H9 (cell line): ENCODE measurements around the gene GAREM2. TPM values are rescaled to one million over a fixed set of nuclear protein-coding genes. Genes with fewer than 3 reads are reported as not detected.
A peak's percentile ranks its signal among the peaks of the same experiment; 100 is the strongest.

ENCODE experiments used
- DNase-seq: peaks from one replicate; pipeline ENCODE4 v3.0.0-alpha.2; 2017
- H2AFZ ChIP-seq: one replicate; pipeline ENCODE4 v1.6.1; 2013; ENCODE audit warnings: mild to moderate bottlenecking, low read length, control low read depth, moderate library complexity
- H2AK5ac ChIP-seq: 2 replicates; pipeline ENCODE4 v1.6.1; 2013; ENCODE audit warnings: low read length, control low read depth, mixed read lengths; ENCODE audit not compliant: insufficient read length
- H2BK120ac ChIP-seq: one replicate; pipeline ENCODE4 v1.6.1; 2013; ENCODE audit warnings: low read depth, mild to moderate bottlenecking, low read length, control low read depth, inconsistent platforms; ENCODE audit not compliant: poor library complexity, severe bottlenecking
- H2BK12ac ChIP-seq: 2 replicates; pipeline ENCODE4 v1.6.1; 2013; ENCODE audit warnings: low read length, control low read depth, mixed read lengths, low read depth; ENCODE audit not compliant: insufficient read length
- H2BK15ac ChIP-seq: 2 replicates; pipeline ENCODE4 v1.6.1; 2013; ENCODE audit warnings: low read depth, low read length, control low read depth
- H2BK20ac ChIP-seq: one replicate; pipeline ENCODE4 v1.6.1; 2013; ENCODE audit warnings: low read depth, mild to moderate bottlenecking, low read length, control low read depth, inconsistent platforms; ENCODE audit not compliant: poor library complexity, severe bottlenecking
- H2BK5ac ChIP-seq: 2 replicates; pipeline ENCODE4 v1.6.1; 2013; ENCODE audit warnings: low read length, control low read depth, mixed read lengths; ENCODE audit not compliant: insufficient read length
- H3K14ac ChIP-seq: 2 replicates; pipeline ENCODE4 v1.6.1; 2013; ENCODE audit warnings: low read length, control low read depth; ENCODE audit not compliant: insufficient read depth
- H3K18ac ChIP-seq: 2 replicates; pipeline ENCODE4 v1.6.1; 2013; ENCODE audit warnings: low read depth, mild to moderate bottlenecking, mixed read lengths, low read length, control low read depth; ENCODE audit not compliant: insufficient read length
- H3K23ac ChIP-seq: 2 replicates; pipeline ENCODE4 v1.6.1; 2013; ENCODE audit warnings: low read length, control low read depth, mixed read lengths, low read depth; ENCODE audit not compliant: insufficient read length
- H3K23me2 ChIP-seq: 2 replicates; pipeline ENCODE4 v1.6.1; 2013; ENCODE audit warnings: low read depth, mild to moderate bottlenecking, mixed read lengths, low read length, control low read depth; ENCODE audit not compliant: insufficient read length, poor library complexity, severe bottlenecking
- H3K27ac ChIP-seq: 2 replicates; pipeline ENCODE4 v1.5.1; 2013; ENCODE audit warnings: low read length, control low read depth, mixed read lengths, low read depth; ENCODE audit not compliant: insufficient read length
- H3K27me3 ChIP-seq: 2 replicates; pipeline ENCODE4 v1.6.1; 2013; ENCODE audit warnings: low read length, control low read depth, inconsistent platforms; ENCODE audit not compliant: insufficient read depth
- H3K4ac ChIP-seq: 2 replicates; pipeline ENCODE4 v1.6.1; 2013; ENCODE audit warnings: low read depth, mild to moderate bottlenecking, control low read depth, inconsistent platforms, low read length, moderate library complexity
- H3K4me1 ChIP-seq: 2 replicates; pipeline ENCODE4 v1.6.1; 2013; ENCODE audit warnings: low read length, control low read depth, inconsistent platforms; ENCODE audit not compliant: insufficient read depth
- H3K4me2 ChIP-seq: 2 replicates; pipeline ENCODE4 v1.6.1; 2013; ENCODE audit warnings: low read length, control low read depth, mixed read lengths; ENCODE audit not compliant: insufficient read length, insufficient read depth
- H3K56ac ChIP-seq: 2 replicates; pipeline ENCODE4 v1.6.1; 2013; ENCODE audit warnings: low read depth, mild to moderate bottlenecking, mixed read lengths, low read length, control low read depth; ENCODE audit not compliant: insufficient read length
- H3K79me1 ChIP-seq: 2 replicates; pipeline ENCODE4 v1.6.1; 2013; ENCODE audit warnings: low read depth, mild to moderate bottlenecking, moderate library complexity, low read length, control low read depth, inconsistent platforms; ENCODE audit not compliant: insufficient read depth, poor library complexity, severe bottlenecking
- H3K79me2 ChIP-seq: 2 replicates; pipeline ENCODE4 v1.6.1; 2013; ENCODE audit warnings: low read length, control low read depth, inconsistent platforms; ENCODE audit not compliant: insufficient read depth
- H3K9ac ChIP-seq: 2 replicates; pipeline ENCODE4 v1.6.1; 2013; ENCODE audit warnings: low read length, control low read depth, mixed read lengths; ENCODE audit not compliant: insufficient read length; ENCODE audit errors: extremely low read depth
- H3K9me3 ChIP-seq: one replicate; pipeline ENCODE4 v1.6.1; 2013; ENCODE audit warnings: low read depth, low read length, inconsistent platforms; ENCODE audit not compliant: control insufficient read depth
- H3T11ph ChIP-seq: one replicate; pipeline ENCODE4 v1.6.1; 2013; ENCODE audit warnings: mild to moderate bottlenecking, low read length, control low read depth, inconsistent platforms
- H4K20me1 ChIP-seq: one replicate; pipeline ENCODE4 v1.6.1; 2013; ENCODE audit not compliant: control insufficient read depth, insufficient read length, insufficient read depth
- H4K5ac ChIP-seq: 2 replicates; pipeline ENCODE4 v1.6.1; 2013; ENCODE audit warnings: low read depth, mild to moderate bottlenecking, mixed read lengths, low read length, control low read depth; ENCODE audit not compliant: insufficient read length
- H4K8ac ChIP-seq: replicated peaks from 2 replicates; pipeline ENCODE4 v1.6.1; 2013; ENCODE audit warnings: low read length, control low read depth, mixed read lengths, low read depth; ENCODE audit not compliant: insufficient read length
- H4K91ac ChIP-seq: 2 replicates; pipeline ENCODE4 v1.6.1; 2013; ENCODE audit warnings: low read depth, mild to moderate bottlenecking, moderate library complexity, mixed read lengths, low read length, control low read depth; ENCODE audit not compliant: insufficient read length
- H3K27ac Mint-ChIP-seq, 3 experiments: 2 replicates in 2 of 3; 3 replicates in 1 of 3; pipeline ENCODE4 v1.8.0; 2020 to 2021; ENCODE audit warnings: mixed read lengths in 3 of 3, mild to moderate bottlenecking in 1 of 3, moderate library complexity in 1 of 3
- H3K27me3 Mint-ChIP-seq: 2 replicates; pipeline ENCODE4 v1.8.0; 2021; ENCODE audit warnings: low read depth, mild to moderate bottlenecking, moderate library complexity, mixed read lengths
- H3K36me3 Mint-ChIP-seq, 3 experiments: 2 replicates in 2 of 3; 3 replicates in 1 of 3; pipeline ENCODE4 v1.8.0; 2020 to 2021; ENCODE audit warnings: low read depth in 3 of 3, mixed read lengths in 3 of 3; ENCODE audit not compliant: insufficient read depth in 1 of 3
- H3K4me1 Mint-ChIP-seq, 2 experiments: 2 replicates each; pipeline ENCODE4 v1.8.0; 2020; ENCODE audit warnings: mixed read lengths in 2 of 2
- H3K4me3 Mint-ChIP-seq, 2 experiments: 2 replicates in 1 of 2; 3 replicates in 1 of 2; pipeline ENCODE4 v1.8.0; 2020 to 2021; ENCODE audit warnings: mild to moderate bottlenecking in 2 of 2, mixed read lengths in 2 of 2, moderate library complexity in 1 of 2
- H3K9me3 Mint-ChIP-seq, 2 experiments: 2 replicates in 1 of 2; 3 replicates in 1 of 2; pipeline ENCODE4 v1.8.0; 2020; ENCODE audit warnings: mild to moderate bottlenecking in 2 of 2, mixed read lengths in 2 of 2, moderate library complexity in 1 of 2
- CTCF ChIP-seq: fragments of 200-600 bp; sonication (generic); conservative IDR thresholded peaks from 3 replicates; pipeline ENCODE4 v1.8.0; 2021; ENCODE audit warnings: antibody characterized with exemption, mild to moderate bottlenecking
- WGBS: extraction: QIAGEN DNeasy Blood & Tissue Kit; methylation state at CpG from one replicate; pipeline ENCODE4 v1.1.7; 2013; ENCODE audit warnings: missing lambda C conversion rate, low lambda C conversion rate, mixed read lengths; ENCODE audit not compliant: insufficient read length; ENCODE audit errors: extremely low coverage; 5-methylcytosine and 5-hydroxymethylcytosine counted together
- total RNA-seq: library from RNA; stranded (reverse); gene quantifications from 2 replicates; pipeline ENCODE4 v1.2.1, GENCODE V29; 2021

Gene GAREM2
- total RNA-seq, 1 experiment from 2014 or later = 14.4 TPM

GRCh38 chr2:26173776-26174482 lies 1.0 kb downstream of the GAREM2 start:
- Mint-ChIP-seq H3K27me3 (peaks cover 28% of the 10 kb centered on the region), H3K4me3 (peak overlapping the region; percentile 67 to 89)
- H3K27ac ChIP-seq = no peak overlapping the region

More at GRCh38 chr2:26173776-26174482, 1.0 kb downstream of the GAREM2 start:
- peaks cover 0 to 5% of the 10 kb centered on the region in 2 experiments; a peak in 2 of 5 replicates for H3K9me3 Mint-ChIP-seq
- Histone ChIP-seq H3K23me2 (peaks cover 16% of the 10 kb centered on the region), H4K5ac (no peak overlapping the region), H3K56ac (no peak overlapping the region), H2BK120ac (no peak overlapping the region), H3K14ac (no peak overlapping the region), H2BK12ac (no peak overlapping the region), H2BK15ac (no peak overlapping the region), H3K9ac (no peak overlapping the region), H2BK5ac (no peak overlapping the region), H3K18ac (no peak overlapping the region), H3K9me3 (no peaks in the 10 kb centered on the region), H3K27me3 (no peaks in the 10 kb centered on the region), H3K23ac (no peak overlapping the region), H3K4ac (no peak overlapping the region), H2AFZ (no peak overlapping the region), H2AK5ac (no peak overlapping the region), H3K4me1 (no peaks in the 10 kb centered on the region; the same call in 1 of the 2 replicates), H3T11ph (no peak overlapping the region), H4K20me1 (no peaks in the 10 kb centered on the region), H3K79me2 (no peaks in the 10 kb centered on the region), H4K8ac (no peak overlapping the region), H2BK20ac (no peak overlapping the region), H3K4me2 (peak overlapping the region; percentile 36), H3K79me1 (no peaks in the 10 kb centered on the region), H4K91ac (no peak overlapping the region)
- peaks cover 0 to 12% (median 9%) of the 10 kb centered on the region in 3 experiments; a peak in 6 of 7 replicates for H3K36me3 Mint-ChIP-seq
- no CpG with 5 or more reads among the region's 46 CpGs for WGBS
- peak; percentile 34 for DNase-seq
- no peak overlapping the region for H3K27ac Mint-ChIP-seq
- TF ChIP-seq CTCF = no peak
- peaks cover 10 to 19% of the 10 kb centered on the region in 2 experiments for H3K4me1 Mint-ChIP-seq
